ENCODE data around the gene TTC31.
"Not testable (repeated sequence)": the region's sequence is repeated elsewhere in the genome, so short reads cannot be mapped to it uniquely, and the experiment has no call there.

Gene TTC31

DNA sequence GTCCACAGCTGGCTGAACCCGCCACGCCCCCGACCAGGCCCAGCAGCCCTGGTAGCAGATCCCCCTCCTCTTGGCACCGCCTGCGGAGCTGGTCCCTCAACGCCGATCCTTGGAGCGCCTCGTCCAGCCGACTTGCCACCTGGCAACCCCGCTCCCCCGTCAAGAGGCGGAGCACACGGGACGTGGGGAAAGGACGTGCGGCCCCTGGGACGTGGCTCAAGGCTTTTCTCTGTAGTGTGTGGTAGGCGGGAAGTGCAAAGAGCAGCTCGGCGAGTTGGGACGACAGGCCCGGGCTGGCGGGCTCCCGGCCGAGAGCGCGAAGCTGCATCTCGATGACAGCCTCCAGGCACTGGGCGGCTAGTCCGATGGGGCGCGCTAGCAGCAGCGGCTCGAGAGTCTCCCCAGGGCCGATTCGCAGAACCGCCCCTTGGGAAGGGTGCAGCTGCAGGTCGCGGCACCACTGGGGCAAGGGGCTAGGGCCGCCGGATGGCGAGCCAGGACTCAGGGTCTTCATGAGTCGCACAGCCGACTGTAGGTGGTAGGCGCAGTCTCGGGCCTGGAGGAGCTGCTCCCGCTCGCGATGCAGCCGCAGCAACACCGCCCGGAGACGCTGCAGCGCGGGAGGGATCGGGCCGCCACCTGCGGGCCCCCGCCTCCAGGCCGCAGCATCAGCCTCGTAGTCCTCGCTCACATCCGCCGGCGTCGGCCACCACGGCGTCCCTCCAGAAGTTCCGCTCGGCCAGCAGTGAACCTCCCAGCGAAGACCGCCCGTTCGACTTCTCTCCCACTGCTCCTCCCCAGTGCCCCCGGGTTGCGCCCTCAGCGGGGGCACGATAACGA is 700 bp upstream of the TTC31 start:
- POLR2A ChIA-PET, result interaction anchor here (0.6 to 1.9 kb wide), 5 partner anchors 10 to 304 kb away, joined by 3 to 4 read pairs (median 4); partner anchors contain the start of genes INO80B and MRPL53

DNA sequence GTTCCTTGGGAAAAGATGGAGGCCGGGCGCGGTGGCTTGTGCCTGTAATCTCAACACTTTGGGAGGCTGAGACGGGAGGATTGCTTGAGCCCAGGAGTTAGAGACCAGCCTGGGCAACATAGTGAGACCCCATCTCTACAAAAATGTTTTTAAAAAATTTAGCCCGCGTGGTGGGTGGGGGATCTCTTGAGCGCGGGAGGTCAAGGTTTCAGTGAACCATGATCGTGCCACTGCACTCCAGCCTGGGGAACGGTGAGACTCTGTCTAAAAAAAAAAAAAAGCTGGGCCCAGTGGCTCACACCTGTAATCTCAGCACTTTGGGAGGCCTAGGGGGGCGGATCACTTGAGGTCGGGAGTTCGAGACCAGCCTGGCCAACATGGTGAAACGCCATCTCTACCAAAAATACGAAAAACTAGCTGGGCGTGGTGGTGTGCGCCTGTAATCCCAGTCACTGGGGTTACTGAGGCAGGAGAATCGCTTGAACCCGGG is 839 bp downstream of the TTC31 start:
- POLR2A ChIA-PET, result interaction anchor here (1.9 kb wide), 1 partner anchor 12 kb away, joined by 4 read pairs; the partner anchor contains the start of gene MRPL53
- CTCF ChIA-PET, result interaction anchor here (1.0 to 5.3 kb wide), 20 partner anchors 9 to 127 kb away, joined by 3 to 106 read pairs (median 10); partner anchors contain the start of genes AUP1, HTRA2, INO80B and LBX2
- DNase-seq (ENCODE audit: extremely low spot score), result not testable (repeated sequence)

More for the DNA sequence above, 700 bp upstream of the TTC31 start:
- TF ChIP-seq, protein P1, sequence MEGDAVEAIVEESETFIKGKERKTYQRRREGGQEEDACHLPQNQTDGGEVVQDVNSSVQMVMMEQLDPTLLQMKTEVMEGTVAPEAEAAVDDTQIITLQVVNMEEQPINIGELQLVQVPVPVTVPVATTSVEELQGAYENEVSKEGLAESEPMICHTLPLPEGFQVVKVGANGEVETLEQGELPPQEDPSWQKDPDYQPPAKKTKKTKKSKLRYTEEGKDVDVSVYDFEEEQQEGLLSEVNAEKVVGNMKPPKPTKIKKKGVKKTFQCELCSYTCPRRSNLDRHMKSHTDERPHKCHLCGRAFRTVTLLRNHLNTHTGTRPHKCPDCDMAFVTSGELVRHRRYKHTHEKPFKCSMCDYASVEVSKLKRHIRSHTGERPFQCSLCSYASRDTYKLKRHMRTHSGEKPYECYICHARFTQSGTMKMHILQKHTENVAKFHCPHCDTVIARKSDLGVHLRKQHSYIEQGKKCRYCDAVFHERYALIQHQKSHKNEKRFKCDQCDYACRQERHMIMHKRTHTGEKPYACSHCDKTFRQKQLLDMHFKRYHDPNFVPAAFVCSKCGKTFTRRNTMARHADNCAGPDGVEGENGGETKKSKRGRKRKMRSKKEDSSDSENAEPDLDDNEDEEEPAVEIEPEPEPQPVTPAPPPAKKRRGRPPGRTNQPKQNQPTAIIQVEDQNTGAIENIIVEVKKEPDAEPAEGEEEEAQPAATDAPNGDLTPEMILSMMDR (IDR thresholded peaks at IDR 0.05; ENCODE audit: control extremely low read depth, extremely low read depth, low read depth, missing control alignments), result no peak
- CTCF ChIA-PET, result interaction anchor here (0.9 to 5.3 kb wide), 34 partner anchors 8 to 147 kb away, joined by 3 to 106 read pairs (median 5); partner anchors contain the start of genes AUP1, HTRA2, INO80B and LBX2
- DNase-seq (ENCODE audit: extremely low spot score), result peak; percentile 67

GRCh38 chr2:74486141-74486540 is 3.3 kb downstream of the TTC31 start:
- no peak for DNase-seq (ENCODE audit: extremely low spot score)
- TF ChIP-seq, protein P1 (IDR thresholded peaks at IDR 0.05; ENCODE audit: control extremely low read depth, extremely low read depth, low read depth, missing control alignments), result no peak
- ChIA-PET CTCF (interaction anchor here (3.3 kb wide), 1 partner anchor 102 kb away, joined by 15 read pairs; no protein-coding TSS in a partner anchor), POLR2A (no interaction called here)

GRCh38 chr2:74488643-74489481 is 6.0 kb downstream of the TTC31 start:
- ChIA-PET CTCF (interaction anchor here (0.6 to 3.3 kb wide), 7 partner anchors 8 to 99 kb away, joined by 3 to 15 read pairs (median 3); partner anchors contain the start of gene LBX2), POLR2A (interaction anchor here (0.9 kb wide), 1 partner anchor 12 kb away, joined by 3 read pairs; no protein-coding TSS in a partner anchor)
- TF ChIP-seq, protein P1 (IDR thresholded peaks at IDR 0.05; ENCODE audit: control extremely low read depth, extremely low read depth, low read depth, missing control alignments), result no peak
- DNase-seq (ENCODE audit: extremely low spot score), result no peak

GRCh38 chr2:74489906-74490305 is 7.0 kb downstream of the TTC31 start:
- TF ChIP-seq, protein P1 (IDR thresholded peaks at IDR 0.05; ENCODE audit: control extremely low read depth, extremely low read depth, low read depth, missing control alignments), result no peak
- ChIA-PET CTCF (interaction anchor here (0.9 to 2.5 kb wide), 6 partner anchors 9 to 99 kb away, joined by 3 to 10 read pairs (median 4); partner anchors contain the start of gene LBX2), POLR2A (interaction anchor here (0.9 kb wide), 1 partner anchor 11 kb away, joined by 3 read pairs; no protein-coding TSS in a partner anchor)
- DNase-seq (ENCODE audit: extremely low spot score), result no peak

DNA sequence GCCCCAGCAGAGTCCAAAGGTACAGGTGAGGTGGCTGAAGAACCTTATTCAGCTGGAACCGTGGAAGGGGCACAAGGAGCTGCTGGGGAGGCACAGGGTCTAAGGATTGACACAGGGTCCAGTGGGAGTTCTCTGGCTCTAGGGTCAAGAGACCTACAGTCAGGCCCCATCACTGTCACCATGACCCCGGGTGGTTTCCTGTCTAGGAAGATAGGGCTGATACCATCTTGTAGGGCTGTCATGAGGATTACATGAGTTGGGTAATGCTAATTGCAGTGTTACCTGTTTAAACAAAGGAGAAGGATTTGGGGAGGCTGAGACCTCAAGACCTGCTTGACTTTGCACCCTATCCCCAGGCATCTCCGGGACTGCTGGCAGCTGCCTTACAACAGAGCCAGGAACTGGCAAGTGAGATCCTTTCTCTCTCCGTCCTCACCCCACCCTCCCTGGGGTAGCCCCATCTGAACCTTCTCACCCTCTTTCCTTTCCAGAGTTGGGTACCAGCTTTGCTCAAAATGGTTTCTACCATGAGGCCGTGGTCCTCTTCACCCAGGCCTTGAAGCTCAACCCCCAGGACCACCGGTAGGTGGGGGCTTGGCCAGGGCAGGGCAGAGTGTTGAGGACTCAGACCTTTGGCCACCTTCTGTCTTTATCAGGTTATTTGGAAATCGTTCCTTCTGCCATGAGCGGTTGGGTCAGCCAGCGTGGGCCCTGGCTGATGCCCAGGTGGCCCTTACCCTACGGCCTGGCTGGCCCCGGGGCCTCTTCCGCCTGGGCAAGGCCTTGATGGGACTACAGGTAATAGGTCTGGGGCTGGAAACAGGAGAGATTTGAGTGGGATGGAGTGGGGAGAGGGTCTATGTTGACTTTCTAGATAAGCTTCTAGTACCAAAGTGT is 9.0 kb downstream of the TTC31 start:
- ChIA-PET POLR2A (no interaction called here), CTCF (interaction anchor here (1.0 to 2.5 kb wide), 5 partner anchors 9 to 97 kb away, joined by 3 to 7 read pairs (median 4); partner anchors contain the start of genes CCDC142 and TTC31)
- TF ChIP-seq, protein P1 (IDR thresholded peaks at IDR 0.05; ENCODE audit: control extremely low read depth, extremely low read depth, low read depth, missing control alignments), result no peak
- DNase-seq (ENCODE audit: extremely low spot score), result no peak

Data from GM10248 (cell line).